ENCODE data around the gene ZBTB42. TPM values are rescaled to one million over a fixed set of nuclear protein-coding genes. Genes with fewer than 3 reads are reported as not detected.

The ZBTB42 gene
- total and polyA plus RNA-seq, 2 donors (not counting 3 experiments of a cell fraction or from before 2014, with no cell fraction given) = 3.1 to 3.8 TPM

DNA sequence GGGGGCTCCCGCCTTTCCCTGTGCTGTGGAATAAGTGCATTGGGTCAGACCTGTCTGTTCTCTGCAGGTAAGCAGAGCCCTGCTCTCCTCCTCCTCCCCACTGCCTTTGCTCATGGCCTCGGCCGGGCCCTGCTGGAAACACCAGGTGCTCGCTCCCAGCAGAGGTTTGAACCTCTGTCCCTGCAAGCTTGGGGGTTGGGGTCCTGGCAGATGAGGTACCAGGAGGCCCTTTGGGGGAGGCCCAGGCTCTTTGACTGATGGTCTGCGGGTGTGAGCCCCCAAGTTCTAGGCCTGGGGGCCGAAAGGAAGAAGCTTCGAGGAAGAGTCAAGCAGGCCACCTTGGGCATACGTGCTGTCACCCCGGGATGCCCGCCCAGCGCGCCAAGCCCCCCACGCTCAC is 42.1 kb downstream of the ZBTB42 start:
- dilution Hi-C loops (cut with MboI; ENCODE audit: extremely low pct_ligation_motif_present, low sequenced_read_pairs) = no loop called here
- CTCF ChIA-PET = interaction anchor here (1.6 to 1.7 kb wide), 2 partner anchors 17 to 74 kb away, joined by 4 to 6 read pairs; no protein-coding TSS in a partner anchor

More for the DNA sequence above, 42.1 kb downstream of the ZBTB42 start:
- H3K9me3 ChIP-seq (replicated peaks; ENCODE audit: control insufficient read depth, insufficient read depth, low read length) = no peaks in the 10 kb centered on the region
- H3K9ac ChIP-seq (replicated peaks; ENCODE audit: extremely low read depth, insufficient read depth, low read length) = no peak overlapping the region
- no peaks in the 10 kb centered on the region for H3K9me1 ChIP-seq (replicated peaks; ENCODE audit: control insufficient read depth, extremely low read depth, insufficient read depth, low read length)
- FAIRE-seq (no peak), DNase-seq (ENCODE audit: low read depth, low spot score) (no peak)
- H3K4me3 ChIP-seq (replicated peaks in 1 of 3; ENCODE audit: insufficient read depth in 1 of 3, low read depth in 1 of 3, low read length in 3 of 3) = no peak overlapping the region
- no peaks in the 10 kb centered on the region for H4K20me1 ChIP-seq (replicated peaks; ENCODE audit: control insufficient read depth, extremely low read depth, insufficient read depth, low read length)
- TF ChIP-seq POLR2A (IDR thresholded peaks at IDR 0.05; ENCODE audit: low read depth, low read length) = no peak
- no peak for TF ChIP-seq MYC (IDR thresholded peaks at IDR 0.05; ENCODE audit: low read depth, low read length)
- no peak for TF ChIP-seq POLR2AphosphoS5 (IDR thresholded peaks at IDR 0.05; ENCODE audit: insufficient read depth, low read depth, low read length)
- no peak for TF ChIP-seq GATA2 (IDR thresholded peaks at IDR 0.05; ENCODE audit: insufficient read depth, insufficient read length, low read depth, low read length)
- no peak for TF ChIP-seq FOS (IDR thresholded peaks at IDR 0.05; ENCODE audit: borderline replicate concordance, insufficient read depth, low read length)
- TF ChIP-seq CTCF (IDR thresholded peaks at IDR 0.05; ENCODE audit: extremely low read depth in 1 of 2, insufficient read depth in 1 of 2, low read depth in 1 of 2, low read length in 2 of 2) = no peak
- TF ChIP-seq JUN (IDR thresholded peaks at IDR 0.05; ENCODE audit: borderline replicate concordance, insufficient read depth, insufficient read length, low read depth) = no peak
- TF ChIP-seq EZH2 (IDR thresholded peaks at IDR 0.05; ENCODE audit: borderline replicate concordance, low read depth, low read length, severe bottlenecking) = no peak
- no peak overlapping the region for H3K27ac ChIP-seq (ENCODE audit: insufficient read depth, low read depth, low read length)
- H3K79me2 ChIP-seq (ENCODE audit: control insufficient read depth, insufficient read depth, low read length) = no peaks in the 10 kb centered on the region
- no peaks in the 10 kb centered on the region for H3K36me3 ChIP-seq (ENCODE audit: control insufficient read depth in 2 of 2, extremely low read depth in 1 of 2, insufficient read depth in 2 of 2, low read length in 2 of 2)
- H3K4me1 ChIP-seq (ENCODE audit: control insufficient read depth, extremely low read depth, insufficient read depth, low read length) = no peaks in the 10 kb centered on the region
- H2AFZ ChIP-seq (ENCODE audit: low read depth, low read length) = no peak overlapping the region
- intact Hi-C loops (cut with micrococcal nuclease) = no loop called here
- POLR2A ChIA-PET = no interaction called here
- no TSS peak for BruUV-seq (replicated peaks)
- no peak overlapping the region for H3K4me2 ChIP-seq (ENCODE audit: insufficient read depth, low read length)
- H3K27me3 ChIP-seq (ENCODE audit: control insufficient read depth in 2 of 2, insufficient read depth in 2 of 2, low read length in 2 of 2) = peaks cover 43 to 53% of the 10 kb centered on the region in 2 experiments
